Immature natural killer cell (primary cell): ENCODE data around the gene SEMA5A. TPM values are rescaled to one million over a fixed set of nuclear protein-coding genes. Genes with fewer than 3 reads are reported as not detected.

Experiments used
- DNase-seq, 3 donors: peaks; one replicate each; pipeline ENCODE4 v3.0.0; 2022; ENCODE audit warnings: mixed read lengths in 1 of 3
- H3K27ac Mint-ChIP-seq, 6 donors: one replicate each; pipeline ENCODE4 v1.8.0; 2020; ENCODE audit warnings: mixed read lengths in 6 of 6, mild to moderate bottlenecking in 5 of 6, inconsistent platforms in 4 of 6, moderate library complexity in 3 of 6
- H3K27me3 Mint-ChIP-seq, 3 donors: one replicate each; pipeline ENCODE4 v1.8.0; 2020 to 2021; ENCODE audit warnings: low read depth in 3 of 3, mild to moderate bottlenecking in 3 of 3, mixed read lengths in 3 of 3, moderate library complexity in 3 of 3, inconsistent platforms in 1 of 3
- H3K36me3 Mint-ChIP-seq, 3 donors: one replicate each; pipeline ENCODE4 v1.8.0; 2020; ENCODE audit warnings: mixed read lengths in 3 of 3, inconsistent platforms in 2 of 3, mild to moderate bottlenecking in 2 of 3
- H3K4me1 Mint-ChIP-seq, 2 donors: one replicate each; pipeline ENCODE4 v1.8.0; 2020; ENCODE audit warnings: inconsistent platforms in 2 of 2, mild to moderate bottlenecking in 2 of 2, mixed read lengths in 2 of 2, moderate library complexity in 1 of 2
- H3K4me3 Mint-ChIP-seq, 5 donors: one replicate each; pipeline ENCODE4 v1.8.0; 2020; ENCODE audit warnings: mild to moderate bottlenecking in 5 of 5, mixed read lengths in 5 of 5, inconsistent platforms in 3 of 5, moderate library complexity in 3 of 5
- H3K9me3 Mint-ChIP-seq, 6 donors: one replicate each; pipeline ENCODE4 v1.8.0; 2020; ENCODE audit warnings: mild to moderate bottlenecking in 6 of 6, mixed read lengths in 6 of 6, inconsistent platforms in 4 of 6, moderate library complexity in 3 of 6
- polyA plus RNA-seq, 3 donors: library from polyadenylated mRNA; unstranded; fragments of 300-500 nt; fragmentation: Illumina TruSeq; gene quantifications; one replicate each; pipeline ENCODE4 v1.2.3, GENCODE V29; 2021

The SEMA5A gene
- polyA plus RNA-seq, 3 donors from 2014 or later = 0.02 TPM; not detected in 2

- Mint-ChIP-seq H3K4me1 (peaks cover 0 to 6% of the 10 kb centered on the region in 2 donors), H3K36me3 (peaks cover 0 to 6% (median 0%) of the 10 kb centered on the region in 3 donors), H3K4me3 (no peak overlapping the region), H3K27ac (no peak overlapping the region), H3K9me3 (peaks cover 5 to 32% (median 13%) of the 10 kb centered on the region in 6 donors), H3K27me3 (peaks cover 0 to 2% (median 0%) of the 10 kb centered on the region in 3 donors)
- no peak for DNase-seq
These were observed 210.6 kb downstream of the SEMA5A start for GRCh38 chr5:9335269-9335668.

GRCh38 chr5:9332026-9332425 lies 213.8 kb downstream of the SEMA5A start:
- Mint-ChIP-seq H3K27me3 (no peaks in the 10 kb centered on the region), H3K36me3 (no peaks in the 10 kb centered on the region), H3K4me3 (no peak overlapping the region), H3K27ac (no peak overlapping the region), H3K4me1 (peaks cover 12 to 23% of the 10 kb centered on the region in 2 donors), H3K9me3 (peaks cover 0 to 34% (median 8%) of the 10 kb centered on the region in 6 donors)
- no peak for DNase-seq

GRCh38 chr5:9331372-9331771 lies 214.5 kb downstream of the SEMA5A start:
- H3K9me3 Mint-ChIP-seq = peaks cover 0 to 28% (median 8%) of the 10 kb centered on the region in 6 donors
- no peak overlapping the region for H3K4me3 Mint-ChIP-seq
- H3K27ac Mint-ChIP-seq = no peak overlapping the region
- peaks cover 12 to 23% of the 10 kb centered on the region in 2 donors for H3K4me1 Mint-ChIP-seq
- H3K36me3 Mint-ChIP-seq = no peaks in the 10 kb centered on the region
- no peak for DNase-seq
- no peaks in the 10 kb centered on the region for H3K27me3 Mint-ChIP-seq

GRCh38 chr5:9329125-9329524 lies 216.8 kb downstream of the SEMA5A start:
- H3K27me3 Mint-ChIP-seq = no peaks in the 10 kb centered on the region
- H3K9me3 Mint-ChIP-seq = peaks cover 0 to 27% (median 5%) of the 10 kb centered on the region in 6 donors
- peak in 2 of 3 donors; percentile 6 to 19 for DNase-seq
- peaks cover 12 to 23% of the 10 kb centered on the region in 2 donors for H3K4me1 Mint-ChIP-seq
- H3K4me3 Mint-ChIP-seq = peak overlapping the region in 3 of 5 donors; percentile 3 to 40 (median 15)
- H3K27ac Mint-ChIP-seq = peak overlapping the region in 2 of 6 donors; percentile 6 to 15
- no peaks in the 10 kb centered on the region for H3K36me3 Mint-ChIP-seq

GRCh38 chr5:9325549-9325948 lies 220.3 kb downstream of the SEMA5A start:
- Mint-ChIP-seq H3K4me1 (peaks cover 12 to 17% of the 10 kb centered on the region in 2 donors), H3K36me3 (no peaks in the 10 kb centered on the region), H3K27ac (no peak overlapping the region), H3K27me3 (no peaks in the 10 kb centered on the region), H3K4me3 (no peak overlapping the region), H3K9me3 (peaks cover 0 to 16% (median 6%) of the 10 kb centered on the region in 6 donors)
- no peak for DNase-seq

- no peak overlapping the region for H3K4me3 Mint-ChIP-seq
- peaks cover 0 to 16% (median 6%) of the 10 kb centered on the region in 6 donors for H3K9me3 Mint-ChIP-seq
- no peak overlapping the region for H3K27ac Mint-ChIP-seq
These were observed 221.4 kb downstream of the SEMA5A start for GRCh38 chr5:9324348-9325077.

GRCh38 chr5:9320652-9321051 lies 225.2 kb downstream of the SEMA5A start:
- H3K4me3 Mint-ChIP-seq = no peak overlapping the region
- peaks cover 0 to 10% (median 3%) of the 10 kb centered on the region in 6 donors for H3K9me3 Mint-ChIP-seq
- no peaks in the 10 kb centered on the region for H3K27me3 Mint-ChIP-seq
- no peak overlapping the region for H3K27ac Mint-ChIP-seq
- DNase-seq = no peak
- no peaks in the 10 kb centered on the region for H3K36me3 Mint-ChIP-seq
- no peaks in the 10 kb centered on the region for H3K4me1 Mint-ChIP-seq

More at GRCh38 chr5:9324348-9325077, 221.4 kb downstream of the SEMA5A start:
- peaks cover 9 to 13% of the 10 kb centered on the region in 2 donors for H3K4me1 Mint-ChIP-seq
- no peak for DNase-seq
- H3K27me3 Mint-ChIP-seq = no peaks in the 10 kb centered on the region
- no peaks in the 10 kb centered on the region for H3K36me3 Mint-ChIP-seq

- Mint-ChIP-seq H3K27me3 (peaks cover 0 to 2% (median 0%) of the 10 kb centered on the region in 3 donors), H3K4me3 (no peak overlapping the region), H3K27ac (no peak overlapping the region), H3K4me1 (no peaks in the 10 kb centered on the region), H3K36me3 (no peaks in the 10 kb centered on the region), H3K9me3 (peaks cover 0 to 11% (median 3%) of the 10 kb centered on the region in 6 donors)
- DNase-seq = no peak
These were observed 227.8 kb downstream of the SEMA5A start for GRCh38 chr5:9318031-9318430.

GRCh38 chr5:9316733-9317132 lies 229.1 kb downstream of the SEMA5A start:
- Mint-ChIP-seq H3K27ac (no peak overlapping the region), H3K4me1 (no peaks in the 10 kb centered on the region), H3K9me3 (peaks cover 0 to 12% (median 3%) of the 10 kb centered on the region in 6 donors), H3K36me3 (no peaks in the 10 kb centered on the region), H3K4me3 (no peak overlapping the region), H3K27me3 (peaks cover 0 to 2% (median 0%) of the 10 kb centered on the region in 3 donors)
- DNase-seq = no peak

- no peak for DNase-seq
- no peak overlapping the region for H3K4me3 Mint-ChIP-seq
- H3K27ac Mint-ChIP-seq = no peak overlapping the region
- peaks cover 0 to 12% (median 4%) of the 10 kb centered on the region in 6 donors for H3K9me3 Mint-ChIP-seq
- H3K36me3 Mint-ChIP-seq = no peaks in the 10 kb centered on the region
- H3K27me3 Mint-ChIP-seq = peaks cover 0 to 2% (median 0%) of the 10 kb centered on the region in 3 donors
- no peaks in the 10 kb centered on the region for H3K4me1 Mint-ChIP-seq
These were observed 229.8 kb downstream of the SEMA5A start for GRCh38 chr5:9316041-9316440.

- DNase-seq = no peak
- H3K27ac Mint-ChIP-seq = no peak overlapping the region
- H3K9me3 Mint-ChIP-seq = peaks cover 0 to 12% (median 6%) of the 10 kb centered on the region in 6 donors
- H3K36me3 Mint-ChIP-seq = peaks cover 0 to 3% (median 0%) of the 10 kb centered on the region in 3 donors
- H3K27me3 Mint-ChIP-seq = peaks cover 0 to 2% (median 0%) of the 10 kb centered on the region in 3 donors
- H3K4me1 Mint-ChIP-seq = no peaks in the 10 kb centered on the region
- no peak overlapping the region for H3K4me3 Mint-ChIP-seq
These were observed 231.3 kb downstream of the SEMA5A start for GRCh38 chr5:9314558-9314957.

- Mint-ChIP-seq H3K27ac (no peak overlapping the region), H3K4me3 (no peak overlapping the region), H3K27me3 (peaks cover 0 to 2% (median 0%) of the 10 kb centered on the region in 3 donors), H3K9me3 (peaks cover 0 to 13% (median 5%) of the 10 kb centered on the region in 6 donors), H3K36me3 (peaks cover 0 to 4% (median 0%) of the 10 kb centered on the region in 3 donors), H3K4me1 (no peaks in the 10 kb centered on the region)
- no peak for DNase-seq
These were observed 232.1 kb downstream of the SEMA5A start for GRCh38 chr5:9313751-9314150.

GRCh38 chr5:9307150-9307549 lies 238.7 kb downstream of the SEMA5A start:
- H3K36me3 Mint-ChIP-seq = peaks cover 0 to 4% (median 0%) of the 10 kb centered on the region in 3 donors
- H3K27ac Mint-ChIP-seq = no peak overlapping the region
- no peak for DNase-seq
- no peak overlapping the region for H3K4me3 Mint-ChIP-seq
- H3K9me3 Mint-ChIP-seq = peaks cover 0 to 23% (median 5%) of the 10 kb centered on the region in 6 donors
- no peaks in the 10 kb centered on the region for H3K4me1 Mint-ChIP-seq
- no peaks in the 10 kb centered on the region for H3K27me3 Mint-ChIP-seq

- H3K4me1 Mint-ChIP-seq = no peaks in the 10 kb centered on the region
- H3K4me3 Mint-ChIP-seq = no peak overlapping the region
- no peaks in the 10 kb centered on the region for H3K36me3 Mint-ChIP-seq
- no peak for DNase-seq
- H3K27me3 Mint-ChIP-seq = peaks cover 0 to 3% (median 2%) of the 10 kb centered on the region in 3 donors
- peaks cover 10 to 21% (median 13%) of the 10 kb centered on the region in 6 donors for H3K9me3 Mint-ChIP-seq
- no peak overlapping the region for H3K27ac Mint-ChIP-seq
These were observed 243.7 kb downstream of the SEMA5A start for GRCh38 chr5:9302218-9302617.
